Astrocyte (in vitro differentiated cells and primary cell): ENCODE measurements around the gene CYTIP. TPM values are rescaled to one million over a fixed set of nuclear protein-coding genes. Genes with fewer than 3 reads are reported as not detected.
A peak's percentile ranks its signal among the peaks of the same experiment; 100 is the strongest.

Experiments
- DNase-seq: peaks from one replicate; pipeline ENCODE4 v3.0.0-alpha.2; 2010; ENCODE audit warnings: low read depth
- FAIRE-seq: peaks from 2 replicates; lab custom pipeline; 2011; peaks lifted over from hg19 to GRCh38; lab: Jason Lieb, UNC
- H2AFZ ChIP-seq: 2 replicates; pipeline ENCODE4 v1.6.0; 2012; ENCODE audit warnings: low read depth, low read length, inconsistent platforms
- H3K27ac ChIP-seq: 2 replicates; pipeline ENCODE4 v1.5.1; 2011; ENCODE audit warnings: low read depth, low read length, inconsistent platforms
- H3K27me3 ChIP-seq: 2 replicates; pipeline ENCODE4 v1.6.0; 2011; ENCODE audit warnings: low read length, inconsistent platforms; ENCODE audit not compliant: insufficient read depth
- H3K36me3 ChIP-seq: 2 replicates; pipeline ENCODE4 v1.5.1; 2011; ENCODE audit warnings: low read length, inconsistent platforms; ENCODE audit not compliant: insufficient read depth
- H3K4me1 ChIP-seq: 2 replicates; pipeline ENCODE4 v1.5.1; 2011; ENCODE audit warnings: low read length, inconsistent platforms; ENCODE audit not compliant: insufficient read depth
- H3K4me2 ChIP-seq: 2 replicates; pipeline ENCODE4 v1.6.0; 2012; ENCODE audit warnings: low read length, inconsistent platforms
- H3K4me3 ChIP-seq: 2 replicates; pipeline ENCODE4 v1.5.1; 2011; ENCODE audit warnings: low read depth, mild to moderate bottlenecking, low read length, inconsistent platforms; ENCODE audit not compliant: insufficient read depth
- H3K79me2 ChIP-seq: 2 replicates; pipeline ENCODE4 v1.6.0; 2012; ENCODE audit warnings: mild to moderate bottlenecking, low read length, inconsistent platforms; ENCODE audit not compliant: insufficient read depth
- H3K9ac ChIP-seq: 2 replicates; pipeline ENCODE4 v1.6.0; 2012; ENCODE audit warnings: mild to moderate bottlenecking, low read length, inconsistent platforms
- H3K9me3 ChIP-seq: 2 replicates; pipeline ENCODE4 v1.5.1; 2012; ENCODE audit warnings: low read depth, mild to moderate bottlenecking, low read length, inconsistent platforms; ENCODE audit not compliant: insufficient read depth
- H4K20me1 ChIP-seq: 2 replicates; pipeline ENCODE4 v1.6.0; 2012; ENCODE audit warnings: low read length, inconsistent platforms; ENCODE audit not compliant: insufficient read depth
- H3K27ac Mint-ChIP-seq: one replicate; pipeline ENCODE4 v1.8.0; 2021; ENCODE audit warnings: mild to moderate bottlenecking, mixed read lengths; ENCODE audit not compliant: unreplicated experiment
- H3K27me3 Mint-ChIP-seq: one replicate; pipeline ENCODE4 v1.8.0; 2021; ENCODE audit warnings: low read depth, mixed read lengths; ENCODE audit not compliant: unreplicated experiment
- H3K36me3 Mint-ChIP-seq: one replicate; pipeline ENCODE4 v1.8.0; 2021; ENCODE audit warnings: low read depth, mixed read lengths; ENCODE audit not compliant: unreplicated experiment
- H3K4me1 Mint-ChIP-seq: one replicate; pipeline ENCODE4 v1.8.0; 2021; ENCODE audit warnings: low read depth, mixed read lengths; ENCODE audit not compliant: unreplicated experiment
- H3K4me3 Mint-ChIP-seq: one replicate; pipeline ENCODE4 v1.8.0; 2021; ENCODE audit warnings: mild to moderate bottlenecking, moderate library complexity, mixed read lengths; ENCODE audit not compliant: unreplicated experiment
- H3K9me3 Mint-ChIP-seq: one replicate; pipeline ENCODE4 v1.8.0; 2021; ENCODE audit warnings: mild to moderate bottlenecking, mixed read lengths; ENCODE audit not compliant: unreplicated experiment
- EZH2 ChIP-seq: IDR thresholded peaks from 2 replicates; pipeline ENCODE4 v1.6.1; 2012; ENCODE audit warnings: mild to moderate bottlenecking, low read length, inconsistent platforms; ENCODE audit not compliant: insufficient read depth
- total RNA-seq: library from RNA; stranded (reverse); gene quantifications from 2 replicates; pipeline ENCODE4 v1.2.1, GENCODE V29; 2021
- TF ChIP-seq, protein P1 (sequence below): IDR thresholded peaks from 2 replicates; pipeline ENCODE4 v1.5.1; 2011; ENCODE audit warnings: low read depth, mild to moderate bottlenecking, inconsistent platforms, low read length, moderate library complexity; ENCODE audit not compliant: insufficient read depth

The CYTIP gene
- total RNA-seq, 1 donor from 2014 or later, result 0.16 TPM

- no peaks in the 10 kb centered on the region for H4K20me1 ChIP-seq
- H3K27ac Mint-ChIP-seq, result no peak overlapping the region
- no peak for FAIRE-seq
These were observed 11.3 kb downstream of the CYTIP start for GRCh38 chr2:157432475-157433106.

GRCh38 chr2:157431176-157431575 is 12.7 kb downstream of the CYTIP start:
- no peak overlapping the region for H3K27ac Mint-ChIP-seq
- no peaks in the 10 kb centered on the region for H4K20me1 ChIP-seq
- FAIRE-seq, result no peak

More at GRCh38 chr2:157432475-157433106, 11.3 kb downstream of the CYTIP start:
- H3K4me1 Mint-ChIP-seq, result peaks cover 2% of the 10 kb centered on the region
- TF ChIP-seq EZH2, result no peak
- TF ChIP-seq, protein P1, sequence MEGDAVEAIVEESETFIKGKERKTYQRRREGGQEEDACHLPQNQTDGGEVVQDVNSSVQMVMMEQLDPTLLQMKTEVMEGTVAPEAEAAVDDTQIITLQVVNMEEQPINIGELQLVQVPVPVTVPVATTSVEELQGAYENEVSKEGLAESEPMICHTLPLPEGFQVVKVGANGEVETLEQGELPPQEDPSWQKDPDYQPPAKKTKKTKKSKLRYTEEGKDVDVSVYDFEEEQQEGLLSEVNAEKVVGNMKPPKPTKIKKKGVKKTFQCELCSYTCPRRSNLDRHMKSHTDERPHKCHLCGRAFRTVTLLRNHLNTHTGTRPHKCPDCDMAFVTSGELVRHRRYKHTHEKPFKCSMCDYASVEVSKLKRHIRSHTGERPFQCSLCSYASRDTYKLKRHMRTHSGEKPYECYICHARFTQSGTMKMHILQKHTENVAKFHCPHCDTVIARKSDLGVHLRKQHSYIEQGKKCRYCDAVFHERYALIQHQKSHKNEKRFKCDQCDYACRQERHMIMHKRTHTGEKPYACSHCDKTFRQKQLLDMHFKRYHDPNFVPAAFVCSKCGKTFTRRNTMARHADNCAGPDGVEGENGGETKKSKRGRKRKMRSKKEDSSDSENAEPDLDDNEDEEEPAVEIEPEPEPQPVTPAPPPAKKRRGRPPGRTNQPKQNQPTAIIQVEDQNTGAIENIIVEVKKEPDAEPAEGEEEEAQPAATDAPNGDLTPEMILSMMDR, result no peak
- H3K36me3 Mint-ChIP-seq, result no peaks in the 10 kb centered on the region
- H3K27me3 Mint-ChIP-seq, result no peaks in the 10 kb centered on the region
- no peaks in the 10 kb centered on the region for H3K79me2 ChIP-seq
- H3K27me3 ChIP-seq, result no peaks in the 10 kb centered on the region
- no peak overlapping the region for H3K9ac ChIP-seq
- H3K9me3 ChIP-seq, result no peaks in the 10 kb centered on the region
- H3K4me3 ChIP-seq, result no peak overlapping the region
- H3K27ac ChIP-seq, result no peak overlapping the region
- H3K4me2 ChIP-seq, result peak overlapping the region; percentile 37
- DNase-seq, result no peak
- H3K9me3 Mint-ChIP-seq, result no peaks in the 10 kb centered on the region
- no peaks in the 10 kb centered on the region for H3K4me1 ChIP-seq
- no peaks in the 10 kb centered on the region for H3K36me3 ChIP-seq
- H3K4me3 Mint-ChIP-seq, result no peak overlapping the region
- no peak overlapping the region for H2AFZ ChIP-seq

More at GRCh38 chr2:157431176-157431575, 12.7 kb downstream of the CYTIP start:
- no peak overlapping the region for H3K4me2 ChIP-seq
- H3K9ac ChIP-seq, result no peak overlapping the region
- DNase-seq, result no peak
- no peaks in the 10 kb centered on the region for H3K4me1 ChIP-seq
- H3K4me1 Mint-ChIP-seq, result peaks cover 2% of the 10 kb centered on the region
- no peaks in the 10 kb centered on the region for H3K36me3 ChIP-seq
- no peaks in the 10 kb centered on the region for H3K79me2 ChIP-seq
- no peaks in the 10 kb centered on the region for H3K27me3 Mint-ChIP-seq
- no peaks in the 10 kb centered on the region for H3K9me3 ChIP-seq
- H3K27ac ChIP-seq, result no peak overlapping the region
- TF ChIP-seq, protein P1, result no peak
- TF ChIP-seq EZH2, result no peak
- H3K4me3 ChIP-seq, result no peak overlapping the region
- no peaks in the 10 kb centered on the region for H3K27me3 ChIP-seq
- no peaks in the 10 kb centered on the region for H3K36me3 Mint-ChIP-seq
- no peak overlapping the region for H2AFZ ChIP-seq
- no peak overlapping the region for H3K4me3 Mint-ChIP-seq
- H3K9me3 Mint-ChIP-seq, result peaks cover 3% of the 10 kb centered on the region
